ENCODE data around the gene GAMT.

GAMT gene

DNA sequence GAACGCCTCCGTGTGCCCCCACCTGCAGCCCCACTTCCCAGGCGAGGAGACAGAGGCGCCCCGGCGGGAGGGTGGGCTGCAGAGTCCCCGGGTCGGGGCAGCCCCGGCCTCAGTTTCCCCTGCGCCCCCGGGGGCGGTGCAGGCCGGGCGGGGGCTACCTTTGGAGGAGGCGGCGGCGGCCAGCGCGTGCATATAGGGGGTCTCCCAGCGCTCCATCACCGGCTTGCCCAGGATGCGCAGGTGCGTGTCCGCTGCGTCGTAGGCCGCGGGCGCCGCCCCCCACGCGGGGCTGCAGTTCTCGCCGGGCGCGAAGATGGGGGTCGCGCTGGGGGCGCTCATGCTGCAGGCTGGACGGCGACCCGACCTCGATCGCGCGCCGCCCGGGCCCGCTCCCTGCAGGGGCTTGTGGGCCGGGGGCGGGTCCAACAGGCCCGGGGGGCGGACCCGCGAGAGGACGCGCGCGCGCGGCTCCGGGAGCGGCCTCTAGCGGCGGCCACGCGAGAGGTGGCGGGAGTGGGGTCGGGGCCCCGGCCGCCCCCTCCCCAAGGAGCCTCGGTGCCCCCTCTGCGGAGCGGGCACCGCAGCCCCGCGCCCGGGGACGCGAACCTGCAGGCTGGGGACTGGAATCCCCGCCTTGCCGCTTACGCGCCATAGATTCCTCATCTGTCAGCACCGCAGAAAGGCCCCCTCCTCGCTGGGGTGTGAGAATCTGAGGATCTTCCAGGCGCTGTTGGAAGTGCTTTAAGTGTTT is at the start of gene GAMT:
TSS of gene GAMT (minus strand) at position 405 of the 751 bp plus-strand sequence. CDS start at position 339, 66 bp downstream.
- TF ChIP-seq GATA2 (IDR thresholded peaks at IDR 0.05; ENCODE audit: low read depth, low read length) (no peak), GATA3 (IDR thresholded peaks at IDR 0.05; ENCODE audit: low read depth, low read length) (no peak)

DNA sequence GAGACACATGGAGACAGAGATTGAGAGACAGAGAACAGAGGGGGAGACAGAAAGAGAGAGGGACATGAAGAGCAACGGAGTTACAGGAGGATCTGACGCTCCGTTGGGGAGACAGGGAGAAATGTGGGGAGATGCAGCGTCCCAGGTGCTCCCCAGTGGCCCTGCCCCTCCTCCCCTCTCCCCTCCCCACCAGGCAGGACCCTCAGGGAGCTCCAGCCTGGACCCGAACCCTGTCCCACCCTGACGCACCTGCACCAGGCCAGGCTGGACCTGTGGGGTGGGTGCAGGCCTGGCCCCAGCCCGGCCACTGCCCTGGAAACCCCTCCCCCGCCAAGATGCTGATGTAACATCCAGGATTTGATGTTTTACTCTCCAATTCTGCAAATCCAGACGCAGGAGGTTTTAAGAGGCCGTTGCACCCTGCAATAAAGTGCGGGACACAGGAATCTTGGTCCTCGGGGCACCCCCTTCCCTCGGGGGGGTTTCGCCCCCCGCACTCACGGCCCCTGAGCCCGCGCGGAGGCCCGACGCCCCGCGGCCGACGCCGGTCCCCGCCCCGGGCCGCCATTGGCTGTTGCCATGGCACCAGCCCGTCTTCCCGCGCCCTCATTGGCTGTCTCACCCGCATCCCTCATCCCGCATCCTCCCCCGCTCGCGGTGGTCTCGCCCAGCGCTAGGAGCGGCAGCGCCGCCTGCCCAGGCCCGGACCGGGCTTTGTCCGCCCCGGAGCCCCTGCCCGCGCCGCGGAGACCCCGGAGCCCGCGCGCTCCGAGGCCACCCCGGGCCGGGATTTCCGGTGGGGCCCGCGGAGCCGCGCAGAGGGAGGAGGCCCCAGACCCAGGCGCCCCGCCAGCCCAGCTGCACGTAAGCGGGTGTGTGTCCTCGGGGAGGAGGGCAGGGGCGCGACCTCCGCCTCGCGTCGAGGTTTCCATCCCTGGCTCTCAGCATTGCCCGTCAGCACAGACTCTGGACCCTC is 48.4 kb upstream of the GAMT start, which contains the start of gene APC2:
TSS of gene APC2 (plus strand) at position 655 of the 976 bp plus-strand sequence. CDS start 2,881 bp downstream, outside the sequence.
- TF ChIP-seq GATA2 (IDR thresholded peaks at IDR 0.05; ENCODE audit: low read depth, low read length) (no peak), GATA3 (IDR thresholded peaks at IDR 0.05; ENCODE audit: low read depth, low read length) (no peak)

DNA sequence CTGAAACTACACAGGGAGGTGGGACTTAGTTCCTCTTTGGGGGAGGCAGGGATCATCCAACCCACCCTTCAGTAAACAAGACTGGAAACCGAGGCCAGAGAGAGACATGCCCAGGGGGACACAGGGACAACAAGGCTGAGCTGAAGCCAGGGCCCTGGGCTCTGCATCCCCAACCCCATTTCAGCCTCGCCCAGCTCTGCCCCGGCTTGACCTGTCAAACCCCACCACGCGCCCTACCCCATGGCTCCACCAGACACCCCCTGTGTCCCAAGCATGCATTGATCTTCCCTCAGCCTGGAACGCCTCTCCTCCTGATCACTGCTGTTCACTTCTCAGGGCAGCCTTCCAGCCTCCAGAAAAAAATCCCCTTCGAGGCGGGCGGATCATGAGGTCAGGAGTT is 46.6 kb upstream of the GAMT start:
- no peak for TF ChIP-seq GATA3 (IDR thresholded peaks at IDR 0.05; ENCODE audit: low read depth, low read length)
- no peak for TF ChIP-seq GATA2 (IDR thresholded peaks at IDR 0.05; ENCODE audit: low read depth, low read length)

DNA sequence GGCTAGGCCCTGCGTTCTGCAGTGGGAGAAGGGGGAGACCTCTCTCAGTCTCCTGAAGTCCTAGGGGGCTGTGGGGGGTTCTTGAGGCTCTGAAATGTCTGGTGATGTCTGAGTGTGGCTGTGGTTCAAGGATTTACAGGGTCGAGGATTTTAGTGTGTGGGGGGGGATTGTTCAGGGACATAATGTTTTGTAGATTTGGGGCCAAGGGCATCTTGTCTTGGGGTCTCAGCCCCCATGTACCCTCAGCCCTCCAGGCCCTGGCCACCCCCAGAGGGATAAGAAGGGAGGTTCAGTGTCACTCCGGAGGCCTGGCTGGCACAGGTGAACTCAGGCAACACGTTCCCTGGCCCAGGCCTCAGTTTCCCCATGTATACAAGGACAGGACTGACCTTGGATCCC is 46.2 kb upstream of the GAMT start:
- TF ChIP-seq GATA3 (IDR thresholded peaks at IDR 0.05; ENCODE audit: low read depth, low read length), result no peak

DNA sequence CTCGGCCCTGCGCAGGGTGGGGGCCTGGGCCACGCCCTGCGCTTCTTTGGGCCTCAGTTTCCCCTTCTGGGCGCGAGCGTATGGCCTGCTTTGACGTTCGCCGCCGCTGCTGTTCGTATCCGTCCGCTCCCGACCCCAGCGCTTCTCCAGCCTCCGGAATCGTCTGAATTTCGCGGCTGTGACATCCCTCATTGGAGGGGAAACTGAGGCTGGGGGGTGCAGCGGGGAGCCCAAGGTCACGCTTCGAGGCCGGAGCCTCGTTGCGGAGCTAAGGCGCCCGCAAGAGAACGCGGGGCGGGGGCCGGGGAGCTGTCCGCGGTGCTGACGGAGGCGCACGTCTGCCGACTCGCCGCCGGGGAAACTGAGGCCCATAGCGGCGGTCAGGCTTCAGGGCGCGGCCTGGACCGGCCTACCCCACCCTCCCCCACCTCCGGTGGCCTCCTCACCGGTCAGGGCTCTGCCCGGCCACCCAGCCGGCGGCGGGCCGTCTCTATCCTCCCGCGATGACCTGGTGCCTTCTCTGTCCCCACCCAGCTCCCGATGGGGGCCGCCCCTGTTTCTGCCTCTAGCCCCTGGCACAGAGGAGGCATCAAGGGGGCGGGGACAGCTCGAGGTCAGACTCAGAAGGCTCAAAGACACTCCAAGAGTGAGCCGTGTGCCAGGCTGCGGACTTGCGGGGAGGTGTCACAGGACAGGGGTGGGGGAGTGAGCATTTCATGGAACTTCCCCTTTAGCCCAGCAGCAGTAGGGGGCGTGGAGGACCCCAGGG is 45.6 kb upstream of the GAMT start:
- TF ChIP-seq GATA3 (IDR thresholded peaks at IDR 0.05; ENCODE audit: low read depth, low read length) (no peak), GATA2 (IDR thresholded peaks at IDR 0.05; ENCODE audit: low read depth, low read length) (no peak)

DNA sequence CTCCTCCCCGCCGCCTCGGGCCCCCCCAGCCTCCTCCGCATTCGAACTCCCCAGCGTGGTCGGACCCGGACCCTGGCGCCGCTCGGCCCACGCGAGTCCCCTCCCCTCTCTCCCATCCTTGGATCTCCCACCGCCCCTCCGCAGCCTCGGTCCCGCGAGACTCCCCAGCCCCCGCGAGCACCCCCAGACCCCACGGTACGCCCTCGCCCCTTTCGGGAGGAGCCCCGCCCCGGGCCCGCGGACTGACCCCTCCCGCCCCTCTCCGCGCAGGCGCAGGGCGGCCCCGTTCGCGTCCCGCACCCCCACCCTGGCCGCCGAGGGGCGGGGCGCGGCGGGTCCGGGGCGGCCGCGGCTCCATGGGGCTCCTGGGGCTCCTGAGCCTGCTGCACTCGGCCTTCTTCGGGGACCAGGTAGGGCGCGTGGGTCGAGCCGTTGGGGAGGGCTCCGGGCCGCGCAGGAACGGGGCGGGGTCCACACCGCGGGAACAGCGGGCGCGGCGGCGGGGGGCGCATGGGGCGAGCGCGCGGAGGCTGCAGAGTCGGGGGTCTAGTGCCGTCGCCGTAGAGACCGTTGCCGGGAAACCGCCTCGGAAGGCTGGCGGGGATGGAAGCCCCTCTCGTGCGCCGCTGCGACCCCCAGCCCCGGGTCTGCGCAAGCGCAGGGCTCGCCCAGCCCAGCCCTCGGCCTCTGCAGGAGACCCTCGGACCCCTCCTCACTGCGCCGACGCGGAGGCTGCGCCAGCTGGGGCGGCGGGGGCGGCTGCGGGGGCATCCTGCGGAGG is 44.8 kb upstream of the GAMT start:
- TF ChIP-seq GATA2 (IDR thresholded peaks at IDR 0.05; ENCODE audit: low read depth, low read length) (no peak), GATA3 (IDR thresholded peaks at IDR 0.05; ENCODE audit: low read depth, low read length) (no peak)

DNA sequence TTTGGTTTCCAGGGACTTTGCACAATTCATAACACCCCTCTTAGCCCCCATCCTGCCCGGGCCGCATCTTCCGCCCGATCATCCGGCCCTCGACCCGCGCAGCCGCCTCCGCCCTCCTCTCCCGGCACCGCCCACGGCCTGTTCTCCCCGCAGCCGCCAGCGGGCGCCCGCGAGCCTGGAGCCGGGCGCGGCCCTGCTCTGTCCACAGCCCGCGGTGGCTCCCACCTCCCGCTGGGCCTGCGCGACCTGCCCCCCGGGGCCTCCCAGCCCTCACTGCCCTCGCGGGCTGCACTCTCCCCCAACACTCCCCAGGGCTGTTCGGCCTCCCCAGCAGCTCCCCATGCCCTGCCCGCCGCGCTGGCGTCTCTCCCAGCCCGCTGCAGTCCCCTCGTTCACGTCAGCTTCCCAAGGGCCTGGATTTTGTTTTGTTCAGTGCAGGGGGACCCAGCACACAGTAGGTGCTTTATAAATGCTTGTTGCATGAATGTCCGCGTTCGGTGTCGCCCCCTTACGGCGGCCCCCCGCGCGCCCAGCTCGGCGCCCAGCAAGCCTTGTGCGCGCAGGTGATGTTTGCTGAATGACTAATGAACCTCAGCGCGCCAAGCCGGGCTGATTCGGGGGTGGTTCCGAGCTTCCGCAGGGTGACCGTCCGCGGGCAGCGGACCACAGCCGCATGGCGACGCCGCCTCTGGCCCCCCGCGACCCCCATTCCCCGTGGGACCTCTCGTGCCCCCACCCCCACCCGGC is 44.0 kb upstream of the GAMT start:
- TF ChIP-seq GATA3 (IDR thresholded peaks at IDR 0.05; ENCODE audit: low read depth, low read length) (no peak), GATA2 (IDR thresholded peaks at IDR 0.05; ENCODE audit: low read depth, low read length) (no peak)

DNA sequence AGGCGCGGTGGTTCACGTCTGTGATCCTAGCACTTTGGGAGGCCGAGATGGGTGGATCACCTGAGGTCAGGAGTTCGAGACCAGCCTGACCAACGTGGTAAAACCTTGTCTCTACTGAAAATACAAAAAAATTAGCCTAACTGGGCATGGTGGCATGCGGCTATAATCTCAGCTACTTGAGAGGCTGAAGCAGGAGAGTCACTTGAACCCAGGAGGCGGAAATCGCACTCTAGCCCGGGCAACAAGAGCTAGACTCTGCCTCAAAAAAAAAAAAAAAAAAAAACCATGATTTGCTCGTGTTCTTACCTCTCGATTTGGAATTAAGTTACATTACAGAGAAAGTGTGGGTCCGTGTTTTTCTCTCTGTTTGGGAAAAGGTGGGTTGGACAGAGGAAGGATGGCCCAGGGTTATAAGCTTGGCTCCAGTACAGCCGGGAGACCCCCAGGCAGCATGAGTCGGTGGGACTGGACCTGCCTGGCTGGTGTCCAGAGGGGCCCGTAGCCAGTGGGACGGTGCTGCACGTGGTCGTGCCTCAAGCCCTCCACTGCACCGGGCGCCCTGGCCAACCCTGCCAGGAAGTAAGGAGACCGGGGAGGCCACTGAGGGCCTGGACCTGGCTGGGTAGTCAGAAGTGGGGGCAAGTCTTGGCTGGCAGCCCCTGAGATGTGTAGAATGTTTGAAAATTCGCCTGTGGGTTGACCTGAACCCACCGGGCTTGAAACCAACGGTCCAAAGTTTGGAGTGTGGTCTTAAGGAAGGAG is 40.5 kb upstream of the GAMT start:
- TF ChIP-seq GATA2 (IDR thresholded peaks at IDR 0.05; ENCODE audit: low read depth, low read length) (no peak), GATA3 (IDR thresholded peaks at IDR 0.05; ENCODE audit: low read depth, low read length) (no peak)

DNA sequence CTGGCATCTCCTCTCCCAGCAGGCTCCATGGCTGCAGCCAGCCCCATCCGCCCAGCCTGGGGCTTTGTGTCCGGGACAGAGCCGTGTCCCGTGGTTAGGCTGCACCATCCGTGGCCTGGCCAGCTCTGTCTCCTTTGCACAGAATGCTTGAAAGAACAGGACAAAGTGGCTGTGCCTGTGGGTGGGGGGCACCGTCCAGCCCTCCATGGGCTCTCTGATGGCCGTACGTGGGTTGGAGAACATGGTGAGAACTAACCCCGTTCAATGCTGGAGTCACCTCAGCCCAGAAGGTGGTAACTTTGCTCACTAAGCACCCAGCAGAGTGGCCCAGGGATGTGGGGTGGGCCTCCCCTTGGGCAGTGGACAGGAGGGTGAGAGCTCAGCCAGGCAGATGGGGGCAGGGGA is 39.7 kb upstream of the GAMT start:
- TF ChIP-seq GATA2 (IDR thresholded peaks at IDR 0.05; ENCODE audit: low read depth, low read length), result no peak
- TF ChIP-seq GATA3 (IDR thresholded peaks at IDR 0.05; ENCODE audit: low read depth, low read length), result no peak

DNA sequence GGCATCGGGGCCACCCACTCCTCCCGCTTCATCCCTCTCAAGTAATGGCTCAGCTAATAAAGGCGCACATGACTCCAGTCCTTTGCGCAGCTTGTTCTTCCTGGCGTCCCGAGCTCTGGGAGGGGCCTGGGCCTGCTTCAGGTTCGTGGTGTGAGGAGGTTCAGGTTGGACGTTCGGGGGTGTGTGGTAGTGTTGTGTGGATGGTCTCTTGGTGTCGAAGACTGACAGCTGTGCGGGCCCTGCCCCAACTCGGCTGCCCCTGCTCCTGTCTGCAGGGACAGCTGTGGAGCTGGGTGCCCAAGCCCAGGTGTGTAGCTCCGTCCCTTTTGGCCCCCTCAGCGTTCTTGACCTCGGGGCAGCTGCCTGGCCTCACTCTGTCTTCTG is 39.1 kb upstream of the GAMT start:
- TF ChIP-seq GATA2 (IDR thresholded peaks at IDR 0.05; ENCODE audit: low read depth, low read length) (no peak), GATA3 (IDR thresholded peaks at IDR 0.05; ENCODE audit: low read depth, low read length) (no peak)

DNA sequence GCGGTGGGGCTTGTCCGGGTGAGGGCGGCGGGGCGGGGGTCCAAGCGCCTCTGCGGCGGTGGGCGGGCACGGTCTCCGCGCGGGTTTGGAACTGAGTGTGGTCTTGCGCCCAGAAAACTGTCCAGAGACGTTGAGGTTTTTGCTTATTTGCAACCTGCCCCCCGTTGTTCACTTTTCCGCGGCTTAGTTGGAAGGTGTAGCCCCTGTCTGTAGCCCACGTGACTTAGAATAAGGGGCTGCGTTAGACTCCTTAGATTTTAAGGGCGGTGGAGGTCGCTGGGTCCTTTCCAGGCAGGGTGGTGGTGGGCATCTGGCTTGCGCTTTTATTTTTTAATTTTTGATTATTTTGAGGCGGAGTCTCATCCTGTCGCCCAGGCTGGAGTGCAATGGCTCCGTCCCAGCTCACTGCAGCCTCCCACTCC is 37.6 kb upstream of the GAMT start:
- no peak for TF ChIP-seq GATA3 (IDR thresholded peaks at IDR 0.05; ENCODE audit: low read depth, low read length)
- no peak for TF ChIP-seq GATA2 (IDR thresholded peaks at IDR 0.05; ENCODE audit: low read depth, low read length)
